ENCODE measurements around the gene NOTCH1.

The NOTCH1 gene

DNA sequence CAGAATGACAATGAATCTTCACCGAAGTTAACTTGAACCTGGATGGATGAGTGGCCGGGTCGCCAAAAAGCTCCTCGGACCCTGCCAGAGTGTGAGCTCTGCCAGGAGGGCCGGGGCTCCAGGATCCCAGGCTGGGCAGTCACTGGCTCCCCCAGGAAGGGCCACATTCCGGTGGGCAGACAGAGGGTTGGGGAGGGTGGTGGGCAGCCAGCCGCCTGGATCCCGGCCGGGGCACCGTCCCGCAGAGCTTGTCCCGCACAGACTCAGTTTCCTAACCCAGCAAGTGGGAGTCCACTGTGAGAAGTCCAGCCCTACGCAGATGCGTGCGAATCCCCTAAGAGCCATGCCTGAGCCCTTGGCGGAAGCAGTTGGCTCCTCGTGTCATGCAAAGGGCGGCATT is 10.3 kb upstream of the NOTCH1 start:
- no peak overlapping the region for H3K4me3 ChIP-seq (replicated peaks; ENCODE audit: low read depth, low read length)
- no peak for TF ChIP-seq CTCF (IDR thresholded peaks at IDR 0.05; ENCODE audit: low read depth, low read length, missing control alignments)
- DNase-seq (ENCODE audit: extremely low read depth, low read depth) = no peak

DNA sequence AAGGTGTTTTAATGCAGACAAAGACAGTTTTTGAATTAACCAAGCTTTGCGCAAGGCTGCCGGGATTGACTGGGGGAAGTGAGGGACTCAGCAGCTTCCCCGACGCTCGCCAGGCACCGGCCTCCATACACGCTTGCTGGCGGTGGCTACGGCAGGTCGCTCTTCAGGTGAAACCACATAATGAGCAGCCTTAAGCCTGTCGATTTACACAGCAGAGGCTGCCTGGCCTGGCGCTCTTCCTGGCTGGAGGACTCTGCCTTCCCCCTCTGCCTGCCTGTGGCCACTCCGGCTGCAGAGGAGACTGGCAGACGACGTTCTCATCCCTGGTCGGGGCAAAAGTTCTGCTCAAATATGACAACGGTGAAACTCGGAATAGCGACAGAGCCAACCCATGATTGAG is 9.0 kb upstream of the NOTCH1 start:
- DNase-seq (ENCODE audit: extremely low read depth, low read depth) = no peak
- no peak for TF ChIP-seq CTCF (IDR thresholded peaks at IDR 0.05; ENCODE audit: low read depth, low read length, missing control alignments)

GRCh38 chr9:136553581-136553980 is 7.7 kb upstream of the NOTCH1 start:
- H3K4me3 ChIP-seq (replicated peaks; ENCODE audit: low read depth, low read length) = no peak overlapping the region
- no peak for DNase-seq (ENCODE audit: extremely low read depth, low read depth)
- no peak for TF ChIP-seq CTCF (IDR thresholded peaks at IDR 0.05; ENCODE audit: low read depth, low read length, missing control alignments)

More for the DNA sequence above, 9.0 kb upstream of the NOTCH1 start:
- no peak overlapping the region for H3K4me3 ChIP-seq (replicated peaks; ENCODE audit: low read depth, low read length)

DNA sequence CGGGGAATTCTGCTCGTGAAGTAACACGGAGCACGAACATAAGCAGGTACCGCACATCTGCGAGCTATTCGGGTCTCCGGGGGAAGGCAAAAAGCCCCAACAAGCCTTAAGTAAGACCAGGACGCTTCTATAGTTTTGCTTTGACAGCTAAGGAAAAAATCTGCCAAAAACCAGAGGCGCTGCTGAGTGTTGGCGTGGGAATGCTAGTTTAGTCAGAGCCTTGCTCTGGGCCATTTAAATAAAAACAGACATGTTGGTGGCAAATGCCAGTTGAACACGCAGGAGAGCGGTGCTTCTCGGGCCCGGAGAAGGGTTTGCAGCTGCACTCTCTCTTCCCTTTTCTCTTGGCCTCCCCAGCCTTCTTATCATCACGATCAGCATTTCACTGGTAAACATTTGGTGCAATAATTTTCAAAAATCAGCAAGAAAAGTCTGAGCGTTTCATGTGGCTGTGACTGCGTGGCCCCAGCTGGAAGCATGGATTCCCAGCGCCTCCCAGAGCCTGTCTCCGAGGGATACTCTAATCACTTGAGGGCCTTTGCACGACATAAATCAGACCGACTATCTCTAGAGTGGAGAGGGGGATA is 6.4 kb upstream of the NOTCH1 start:
- H3K4me3 ChIP-seq (replicated peaks; ENCODE audit: low read depth, low read length) = peak overlapping the region; percentile 36; the same call in 1 of the 2 replicates
- TF ChIP-seq CTCF (IDR thresholded peaks at IDR 0.05; ENCODE audit: low read depth, low read length, missing control alignments) = no peak
- DNase-seq (ENCODE audit: extremely low read depth, low read depth) = no peak

- peak overlapping the region; percentile 36 for H3K4me3 ChIP-seq (replicated peaks; ENCODE audit: low read depth, low read length)
- DNase-seq (ENCODE audit: extremely low read depth, low read depth) = peak; percentile 69
- no peak for TF ChIP-seq CTCF (IDR thresholded peaks at IDR 0.05; ENCODE audit: low read depth, low read length, missing control alignments)
Observed at GRCh38 chr9:136551401-136552116, 5.7 kb upstream of the NOTCH1 start.

DNA sequence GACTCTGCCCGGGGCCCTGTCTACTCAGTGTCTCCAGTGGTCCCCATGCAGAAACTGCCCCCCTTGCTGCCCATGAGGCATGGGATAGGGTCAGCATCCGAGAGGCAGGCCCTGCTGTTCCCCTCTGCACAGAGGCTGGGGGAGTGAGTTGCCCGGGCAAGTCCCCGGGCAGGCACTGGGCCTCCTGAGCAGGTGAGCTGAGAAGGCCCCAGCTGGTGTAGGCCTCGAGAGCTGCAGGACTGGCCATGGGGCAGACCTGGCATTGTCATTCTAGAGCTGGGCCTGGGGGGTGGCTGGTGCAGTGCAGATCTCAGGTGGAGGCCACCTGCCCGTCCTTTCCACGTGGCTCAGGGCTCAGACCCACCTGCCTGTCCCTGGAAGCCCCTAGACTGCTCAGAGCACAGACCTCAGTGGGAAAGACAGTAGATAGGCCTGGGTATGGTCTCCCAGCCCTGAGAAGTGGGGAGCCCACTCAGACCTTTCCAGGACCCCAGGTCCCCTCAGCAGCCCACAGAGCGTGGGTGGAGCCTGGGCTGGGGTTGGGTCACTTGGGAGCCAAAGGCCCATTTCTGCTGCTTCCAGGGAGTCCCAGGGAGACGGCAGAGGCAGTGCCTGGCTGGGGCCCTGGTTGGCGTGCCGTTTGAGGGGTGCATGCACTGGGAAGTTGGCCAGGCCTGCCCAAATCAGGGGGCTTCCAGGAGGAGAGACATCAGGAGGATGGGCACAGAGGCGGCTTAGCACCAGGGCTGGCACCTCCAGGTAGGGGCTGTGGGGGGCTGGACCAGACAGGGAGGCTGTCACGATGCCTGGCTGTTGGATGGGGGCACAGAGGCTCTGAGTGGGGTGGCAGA is 4.8 kb upstream of the NOTCH1 start:
- H3K4me3 ChIP-seq (replicated peaks; ENCODE audit: low read depth, low read length) = no peak overlapping the region
- TF ChIP-seq CTCF (IDR thresholded peaks at IDR 0.05; ENCODE audit: low read depth, low read length, missing control alignments) = no peak
- DNase-seq (ENCODE audit: extremely low read depth, low read depth) = no peak

Measured in HFF-Myc (cell line).